ENCODE measurements around the gene OPCML.

- no peak for TF ChIP-seq POLR2AphosphoS5 (IDR thresholded peaks at IDR 0.05; ENCODE audit: insufficient read depth in 1 of 2, low read depth in 1 of 2)
- no peak for TF ChIP-seq CTCF (IDR thresholded peaks at IDR 0.05)
- no peak for TF ChIP-seq POLR2A (IDR thresholded peaks at IDR 0.05)
These were observed 899.6 kb downstream of the OPCML start for GRCh38 chr11:132632641-132633124.

All from vagina (tissue), 2 donors.